ENCODE data around the gene PI4KB. TPM values are rescaled to one million over a fixed set of nuclear protein-coding genes. Genes with fewer than 3 reads are reported as not detected.

Gene PI4KB
- total and polyA plus RNA-seq, 4 donors, result 25.0 to 65.2 (median 45.3) TPM

GRCh38 chr1:151243683-151244216 is 83.5 kb downstream of the PI4KB start:
- H3K9me3 ChIP-seq (ENCODE audit: control insufficient read depth in 4 of 4, insufficient read depth in 3 of 4, low read length in 3 of 4), result no peaks in the 10 kb centered on the region
- no peaks in the 10 kb centered on the region for H3K4me1 ChIP-seq (ENCODE audit: control insufficient read depth in 5 of 5, insufficient read depth in 5 of 5, low read length in 5 of 5)
- H3K27ac ChIP-seq (ENCODE audit: low read depth in 1 of 2, low read length in 1 of 2), result no peak overlapping the region
- peaks cover 31 to 61% (median 52%) of the 10 kb centered on the region in 4 donors for H3K36me3 ChIP-seq (ENCODE audit: control insufficient read depth in 4 of 4, insufficient read depth in 4 of 4, low read length in 4 of 4)
- no peak overlapping the region for H3K9ac ChIP-seq (ENCODE audit: insufficient read depth in 1 of 2, low read length in 2 of 2)
- DNase-seq (no peak), ATAC-seq (ENCODE audit: insufficient read depth, low FRiP score) (no peak)
- no peaks in the 10 kb centered on the region for H3K27me3 ChIP-seq (ENCODE audit: control insufficient read depth in 3 of 3, insufficient read depth in 3 of 3, low read length in 2 of 3)
- WGBS, 2 donors, result 87 to 88% methylated on average over 5 of the region's 5 CpGs
- no peak for TF ChIP-seq CTCF (IDR thresholded peaks at IDR 0.05; ENCODE audit: control extremely low read depth, extremely low read depth)
- no peak overlapping the region for H3K4me3 ChIP-seq

- WGBS, 2 donors, result 94 to 96% methylated on average over 2 of the region's 2 CpGs
- peaks cover 42 to 65% (median 50%) of the 10 kb centered on the region in 4 donors for H3K36me3 ChIP-seq (ENCODE audit: control insufficient read depth in 4 of 4, insufficient read depth in 4 of 4, low read length in 4 of 4)
- H3K4me3 ChIP-seq, result no peak overlapping the region
Observed at GRCh38 chr1:151242442-151242841, 84.8 kb downstream of the PI4KB start.

More at GRCh38 chr1:151242442-151242841, 84.8 kb downstream of the PI4KB start:
- no peaks in the 10 kb centered on the region for H3K4me1 ChIP-seq (ENCODE audit: control insufficient read depth in 5 of 5, insufficient read depth in 5 of 5, low read length in 5 of 5)
- H3K27ac ChIP-seq (ENCODE audit: low read depth in 1 of 2, low read length in 1 of 2), result no peak overlapping the region
- DNase-seq (no peak), ATAC-seq (ENCODE audit: insufficient read depth, low FRiP score) (no peak)
- no peak for TF ChIP-seq CTCF (IDR thresholded peaks at IDR 0.05; ENCODE audit: control extremely low read depth, extremely low read depth)
- H3K27me3 ChIP-seq (ENCODE audit: control insufficient read depth in 3 of 3, insufficient read depth in 3 of 3, low read length in 2 of 3), result no peaks in the 10 kb centered on the region
- H3K9ac ChIP-seq (ENCODE audit: insufficient read depth in 1 of 2, low read length in 2 of 2), result no peak overlapping the region
- H3K9me3 ChIP-seq (ENCODE audit: control insufficient read depth in 4 of 4, insufficient read depth in 3 of 4, low read length in 3 of 4), result no peaks in the 10 kb centered on the region

Small RNA genes within 50 kb of the gene (small RNA-seq; reads per million reads assigned to genes)
- gene RN7SL444P (ENCODE audit: low replicate concordance), result not detected

Other genes with a start within 250 kb of the PI4KB start
- gene SEMA6C, start 180.8 kb downstream of the PI4KB start, total RNA-seq, result 1 to 10 TPM; 6.4 to 9.8 TPM
- gene SEMA6C, start 180.8 kb downstream of the PI4KB start, polyA plus RNA-seq, result 1 to 10 TPM; 6.3 to 6.7 TPM
- 10 to 100 TPM in 1 of 2 donors, 1 to 10 TPM in 1; 3.4 to 11.3 TPM for gene TNFAIP8L2, start 170.8 kb downstream of the PI4KB start, total RNA-seq
- 10 to 100 TPM; 26.6 to 31.8 TPM for gene TNFAIP8L2, start 170.8 kb downstream of the PI4KB start, polyA plus RNA-seq
- gene LYSMD1, start 161.5 kb downstream of the PI4KB start, total RNA-seq, result 10 to 100 TPM in 1 of 2 donors, 1 to 10 TPM in 1; 4.9 to 12.7 TPM
- 1 to 10 TPM; 5.1 to 5.3 TPM for gene LYSMD1, start 161.5 kb downstream of the PI4KB start, polyA plus RNA-seq
- gene SCNM1, start 161.3 kb downstream of the PI4KB start, total RNA-seq, result 10 to 100 TPM; 30.0 to 31.3 TPM
- gene SCNM1, start 161.3 kb downstream of the PI4KB start, polyA plus RNA-seq, result 10 to 100 TPM; 50.7 to 73.8 TPM
- under 1 TPM in 1 of 2 donors, not detected in 1; 0.83 TPM for gene TMOD4, start 151.4 kb downstream of the PI4KB start, total RNA-seq
- gene TMOD4, start 151.4 kb downstream of the PI4KB start, polyA plus RNA-seq, result under 1 TPM; 0.18 to 0.31 TPM
- 10 to 100 TPM; 30.7 to 30.9 TPM for gene VPS72, start 137.2 kb downstream of the PI4KB start, total RNA-seq
- gene VPS72, start 137.2 kb downstream of the PI4KB start, polyA plus RNA-seq, result 10 to 100 TPM; 28.6 to 39.1 TPM
- gene PIP5K1A, start 128.9 kb downstream of the PI4KB start, total RNA-seq, result 100 to 1,000 TPM in 1 of 2 donors, 10 to 100 TPM in 1; 47.6 to 120 TPM
- 10 to 100 TPM; 21.7 to 27.4 TPM for gene PIP5K1A, start 128.9 kb downstream of the PI4KB start, polyA plus RNA-seq
- gene PSMD4, start 72.7 kb downstream of the PI4KB start, total RNA-seq, result 100 to 1,000 TPM in 1 of 2 donors, 10 to 100 TPM in 1; 96.9 to 147 TPM
- gene PSMD4, start 72.7 kb downstream of the PI4KB start, polyA plus RNA-seq, result 100 to 1,000 TPM; 209 to 212 TPM
- gene ZNF687, start 45.1 kb downstream of the PI4KB start, total RNA-seq, result 10 to 100 TPM; 14.0 to 31.2 TPM
- 10 to 100 TPM in 1 of 2 donors, 1 to 10 TPM in 1; 9.6 to 13.7 TPM for gene ZNF687, start 45.1 kb downstream of the PI4KB start, polyA plus RNA-seq
- gene RFX5, start 19.8 kb upstream of the PI4KB start, total RNA-seq, result 10 to 100 TPM; 40.2 to 40.3 TPM
- 10 to 100 TPM; 16.6 to 29.0 TPM for gene RFX5, start 19.8 kb upstream of the PI4KB start, polyA plus RNA-seq
- 100 to 1,000 TPM; 195 to 282 TPM for gene SELENBP1, start 45.3 kb upstream of the PI4KB start, total RNA-seq
- gene SELENBP1, start 45.3 kb upstream of the PI4KB start, polyA plus RNA-seq, result 100 to 1,000 TPM in 1 of 2 donors, 10 to 100 TPM in 1; 84.1 to 177 TPM
- 100 to 1,000 TPM; 123 to 247 TPM for gene PSMB4, start 72.2 kb upstream of the PI4KB start, total RNA-seq
- gene PSMB4, start 72.2 kb upstream of the PI4KB start, polyA plus RNA-seq, result 100 to 1,000 TPM; 373 to 452 TPM
- 100 to 1,000 TPM in 1 of 2 donors, 10 to 100 TPM in 1; 59.7 to 131 TPM for gene POGZ, start 132.1 kb upstream of the PI4KB start, total RNA-seq
- 10 to 100 TPM; 12.6 to 23.4 TPM for gene POGZ, start 132.1 kb upstream of the PI4KB start, polyA plus RNA-seq
- gene CGN, start 184.0 kb upstream of the PI4KB start, total RNA-seq, result 10 to 100 TPM; 38.9 to 74.9 TPM
- 10 to 100 TPM; 23.4 to 34.7 TPM for gene CGN, start 184.0 kb upstream of the PI4KB start, polyA plus RNA-seq
- gene TUFT1, start 212.9 kb upstream of the PI4KB start, total RNA-seq, result 10 to 100 TPM in 1 of 2 donors, 1 to 10 TPM in 1; 9.2 to 13.9 TPM
- gene TUFT1, start 212.9 kb upstream of the PI4KB start, polyA plus RNA-seq, result 1 to 10 TPM; 5.6 to 6.2 TPM

Data from lung (tissue), 13 donors.